NCI-H1048 (cell line): ENCODE results near the gene CFAP65.

Experiments used
- DNase-seq: peaks from one replicate; lab custom pipeline; 2025; lab: John Stamatoyannopoulos, UW

CFAP65 gene

DNA sequence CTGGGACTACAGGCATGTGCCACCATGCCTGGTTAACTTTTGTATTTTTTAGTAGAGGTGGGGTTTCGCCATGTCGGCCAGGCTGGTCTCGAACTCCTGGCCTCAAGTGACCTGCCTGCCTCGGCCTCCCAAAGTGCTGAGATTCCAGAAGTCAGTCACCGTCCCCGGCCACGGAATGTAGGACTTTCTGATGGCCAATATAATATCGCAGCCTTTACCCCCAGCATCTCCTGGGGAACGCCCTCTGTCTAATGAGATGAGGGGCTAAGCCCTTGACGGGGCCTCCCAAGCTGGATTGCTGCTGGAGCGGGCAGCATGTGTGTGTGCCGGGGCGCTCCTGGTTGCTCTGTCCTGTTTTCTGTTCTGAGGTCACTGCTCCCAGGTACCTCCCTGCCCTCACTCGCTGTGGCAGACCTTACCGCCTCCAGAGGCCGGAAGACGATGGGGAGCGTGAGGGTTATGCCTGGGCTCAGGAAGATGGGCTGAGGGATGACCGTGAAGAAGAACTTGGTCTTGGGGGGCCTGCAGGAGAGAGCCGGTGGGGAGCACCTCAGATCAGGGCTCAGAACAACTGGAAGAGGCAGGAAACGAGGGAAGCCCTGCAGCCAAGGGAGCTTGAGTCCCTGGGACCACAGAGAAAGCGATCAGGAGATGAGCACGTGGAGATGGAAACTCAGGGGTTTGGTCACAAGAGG, 9.1 kb downstream of the CFAP65 start:
- DNase-seq, result no peak

GRCh38 chr2:219031005-219031738, 10.1 kb downstream of the CFAP65 start:
- DNase-seq, result no peak

DNA sequence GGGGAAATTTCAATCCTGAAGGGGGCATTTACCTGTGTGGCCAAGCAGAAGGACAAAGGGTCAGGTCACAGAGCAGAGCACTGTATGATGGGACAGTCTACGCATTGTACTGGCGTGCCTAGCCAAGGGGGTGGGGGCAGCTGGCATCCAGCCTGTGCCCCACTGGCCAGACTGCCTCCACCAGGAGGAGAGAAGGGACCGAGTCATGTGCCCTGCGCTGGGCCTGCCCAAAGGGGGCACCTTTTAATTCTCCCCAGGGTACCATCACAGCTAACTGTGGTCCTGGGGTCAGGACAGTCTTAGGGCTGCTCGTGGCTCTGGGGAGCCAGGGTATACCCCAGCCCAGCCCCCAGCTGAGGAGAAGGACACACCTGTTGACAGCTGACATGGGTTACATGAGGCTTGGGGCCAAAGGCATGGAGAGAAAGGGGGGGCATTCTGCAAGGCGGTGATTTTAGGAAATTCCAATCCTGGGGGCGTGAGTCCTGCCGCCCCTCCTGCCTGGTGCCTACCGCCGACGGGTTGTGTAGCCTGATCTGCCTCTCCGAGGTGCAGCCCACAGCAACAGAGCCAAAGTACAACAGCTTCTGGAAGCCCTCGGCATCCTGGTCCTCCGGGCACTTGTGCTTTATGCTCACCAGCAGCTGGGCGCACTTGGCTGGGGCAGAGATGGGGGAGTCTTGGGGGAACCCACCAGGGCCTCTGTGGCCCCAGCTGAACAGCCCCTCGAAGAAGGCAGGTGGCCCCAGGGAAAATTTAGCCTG, 11.0 kb downstream of the CFAP65 start:
- no peak for DNase-seq

DNA sequence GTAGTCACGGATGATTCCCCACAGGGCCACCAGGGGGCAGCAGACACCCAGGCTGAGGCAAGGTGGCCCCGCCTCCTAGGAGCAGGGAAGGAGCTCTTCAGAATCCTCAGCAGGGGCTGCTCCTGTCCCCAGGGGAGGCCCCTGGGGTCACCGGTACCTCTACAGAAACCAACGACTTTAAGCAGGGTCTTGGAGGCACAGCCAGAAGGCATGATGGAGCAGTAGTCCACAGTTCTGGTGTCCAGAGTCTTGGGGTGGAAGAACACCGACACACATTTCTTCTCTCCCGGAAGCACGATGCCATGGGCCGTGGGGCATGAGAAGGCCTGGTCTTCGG, 11.5 kb downstream of the CFAP65 start:
- peak; percentile 24 for DNase-seq

GRCh38 chr2:219028996-219029828, 12.1 kb downstream of the CFAP65 start:
- DNase-seq, result no peak

DNA sequence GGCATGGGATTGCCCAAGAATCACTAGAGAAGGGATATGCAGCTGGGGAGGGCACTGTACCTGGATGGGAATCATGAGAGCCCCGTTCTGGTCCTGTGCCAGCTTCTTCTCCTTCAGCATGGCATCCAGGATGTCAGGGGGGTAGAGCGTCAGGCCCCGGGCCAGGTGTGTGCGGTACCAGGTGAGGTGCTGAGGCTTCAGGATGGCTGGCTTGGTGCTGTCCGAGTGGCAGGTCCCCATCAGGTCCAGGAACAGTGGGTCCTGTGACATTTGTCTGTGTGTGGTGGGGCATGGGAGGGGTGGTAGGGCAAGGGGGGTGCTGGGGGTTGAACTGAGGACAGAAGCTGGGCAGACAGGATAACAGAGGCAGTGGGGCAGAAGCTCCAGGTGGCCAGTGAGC, 13.2 kb downstream of the CFAP65 start:
- no peak for DNase-seq

GRCh38 chr2:219027511-219028055, 13.7 kb downstream of the CFAP65 start:
- no peak for DNase-seq

GRCh38 chr2:219026946-219027345, 14.4 kb downstream of the CFAP65 start:
- DNase-seq, result no peak

DNA sequence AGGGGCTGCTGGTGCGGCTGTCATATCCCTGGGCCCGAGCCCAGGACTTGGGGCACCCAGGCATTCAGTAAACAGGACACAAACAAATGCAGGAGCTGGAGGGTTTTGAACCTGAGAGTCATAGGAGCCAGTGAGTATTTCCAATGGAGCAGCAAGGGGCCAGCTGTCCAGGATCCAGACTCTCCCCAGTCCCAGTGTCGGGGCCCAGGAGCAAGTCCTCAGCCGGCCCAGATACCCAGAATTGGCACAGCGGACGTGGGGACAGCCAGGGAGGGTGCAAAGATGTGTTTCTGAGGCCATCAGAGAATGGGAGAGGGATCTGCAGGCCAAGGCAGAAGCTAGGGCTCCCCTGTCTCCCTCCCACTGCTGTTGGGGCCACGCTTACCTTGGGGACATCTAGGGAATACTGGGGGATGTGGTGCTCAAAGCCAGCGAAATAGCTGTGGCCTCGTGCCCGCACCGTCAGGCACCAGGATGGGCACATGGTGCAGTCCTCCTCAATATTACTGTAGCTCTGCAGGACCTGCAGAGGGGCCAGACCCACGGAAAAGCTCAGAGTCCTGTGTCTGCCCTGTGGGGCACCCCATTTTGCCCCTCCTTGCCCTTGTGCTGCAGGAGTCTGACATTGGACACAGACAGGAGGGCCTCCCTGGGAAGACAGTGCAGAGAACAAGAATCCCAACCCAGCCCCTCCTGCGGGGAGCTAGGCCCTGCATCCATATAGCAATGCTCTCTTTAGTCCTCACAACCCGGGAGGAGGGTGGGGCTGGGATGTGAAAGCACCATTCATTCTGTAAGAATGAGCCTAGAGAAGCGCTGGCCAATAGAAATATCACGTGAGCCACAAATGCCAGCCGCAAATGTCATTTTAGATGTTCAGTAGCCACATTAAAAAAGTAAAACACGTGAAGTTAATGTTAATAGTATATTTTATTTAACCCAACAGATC, 15.4 kb downstream of the CFAP65 start:
- no peak for DNase-seq

DNA sequence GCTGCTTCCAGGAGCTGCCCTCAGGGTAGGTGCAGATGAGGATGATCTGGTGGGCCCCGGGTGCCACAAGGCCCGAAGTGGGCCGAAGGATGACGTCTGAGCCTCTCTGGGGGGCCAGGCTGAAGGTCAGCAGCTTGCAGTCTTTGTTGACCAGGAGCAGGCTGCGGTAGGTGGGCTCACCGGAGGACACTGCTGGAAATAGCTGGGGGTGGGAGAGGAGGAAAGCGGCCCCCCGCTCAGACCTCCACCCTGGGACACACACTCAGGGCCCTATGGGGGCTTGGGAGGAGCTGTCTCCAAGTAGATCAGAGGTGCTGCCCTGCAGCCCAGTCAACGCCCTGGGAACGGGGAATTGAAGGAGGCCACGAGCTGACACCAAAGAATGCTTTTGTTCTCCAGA, 17.3 kb downstream of the CFAP65 start:
- DNase-seq, result no peak

DNA sequence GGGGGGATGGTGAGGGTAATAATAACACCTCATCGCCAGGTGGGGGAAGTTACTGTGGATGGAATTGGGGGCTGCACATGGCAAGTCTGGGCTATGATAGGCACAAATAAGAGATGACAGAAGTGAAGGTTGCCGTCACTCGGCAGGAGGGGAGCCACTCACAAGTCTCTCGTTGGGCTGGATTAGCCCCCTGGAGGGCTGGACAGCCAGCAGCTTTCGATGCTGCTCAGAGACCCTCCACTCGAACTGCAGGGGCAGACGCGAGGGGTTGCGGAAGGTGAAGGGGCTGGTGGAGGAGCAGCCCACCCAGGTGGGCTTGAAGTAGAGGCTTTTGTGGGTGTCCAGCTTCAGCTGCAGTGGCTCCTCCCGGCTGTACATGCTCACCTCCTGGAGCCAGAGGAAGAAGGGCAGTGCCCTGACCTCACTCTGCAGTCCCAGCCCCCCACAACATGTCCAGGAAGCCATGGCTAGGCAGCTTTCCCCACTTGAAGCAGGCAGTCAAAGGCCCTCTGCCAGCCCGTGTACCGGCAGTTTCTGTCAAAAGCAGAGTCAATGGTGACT, 18.2 kb downstream of the CFAP65 start:
- no peak for DNase-seq

DNA sequence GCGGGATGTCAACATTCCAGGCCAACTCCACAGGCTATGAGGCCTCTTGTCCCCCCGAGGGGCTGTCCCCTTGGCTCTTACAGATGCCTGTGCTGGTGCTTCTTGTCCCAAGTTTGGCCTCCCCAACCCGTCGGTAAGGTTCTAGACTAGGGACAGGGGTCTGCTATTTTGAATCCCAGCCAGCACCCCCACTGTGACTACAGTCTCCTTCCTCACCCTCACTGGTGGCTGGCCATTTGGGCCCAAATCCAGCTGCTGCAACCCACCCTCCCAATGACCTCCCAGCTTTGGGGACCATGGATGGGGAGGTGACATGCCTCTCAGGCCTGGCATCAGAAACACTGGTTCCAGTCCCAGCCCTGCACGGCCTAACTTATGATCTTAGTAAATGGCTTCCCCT, 18.7 kb downstream of the CFAP65 start:
- DNase-seq, result no peak

GRCh38 chr2:219022041-219022440, 19.3 kb downstream of the CFAP65 start:
- DNase-seq, result no peak

- no peak for DNase-seq
Measured at GRCh38 chr2:219021591-219021990, 19.7 kb downstream of the CFAP65 start.

DNA sequence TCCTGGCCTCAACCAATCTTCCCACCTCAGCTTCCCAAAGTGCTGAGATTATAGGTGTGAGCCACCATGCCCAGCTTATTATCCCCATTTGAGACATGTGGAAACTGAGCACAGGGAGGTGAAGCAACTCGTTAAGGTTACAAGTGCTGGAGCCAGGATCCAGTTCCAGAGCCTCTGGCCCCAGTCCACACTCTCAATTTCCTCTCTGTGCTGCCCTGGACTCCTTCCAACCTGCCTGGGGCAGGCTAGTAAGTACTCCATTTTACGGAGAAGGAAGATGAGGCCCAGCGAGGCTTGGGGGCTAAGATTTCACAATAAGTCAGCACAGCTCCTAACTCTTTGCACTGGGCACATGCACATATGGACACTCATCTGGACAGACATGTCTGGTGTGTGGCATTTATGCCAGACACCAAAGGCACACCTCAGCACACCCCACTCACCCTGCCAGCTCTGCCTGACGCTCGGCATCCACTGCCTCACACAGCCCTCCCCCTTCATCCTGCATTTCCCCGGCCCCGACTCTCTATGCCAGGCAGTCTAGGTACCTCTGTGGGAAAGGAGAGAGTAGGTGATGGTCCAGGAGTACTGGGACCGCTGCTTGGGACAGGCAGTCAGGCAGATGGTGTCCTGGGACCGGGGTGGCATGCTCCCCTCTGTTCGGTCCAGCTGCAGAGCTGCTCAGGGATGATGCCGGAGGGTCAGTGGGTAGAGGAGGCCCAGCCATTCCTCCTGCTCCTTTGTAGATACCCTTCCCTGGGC, 20.5 kb downstream of the CFAP65 start:
- no peak for DNase-seq

GRCh38 chr2:219019436-219019835, 21.9 kb downstream of the CFAP65 start:
- no peak for DNase-seq

DNA sequence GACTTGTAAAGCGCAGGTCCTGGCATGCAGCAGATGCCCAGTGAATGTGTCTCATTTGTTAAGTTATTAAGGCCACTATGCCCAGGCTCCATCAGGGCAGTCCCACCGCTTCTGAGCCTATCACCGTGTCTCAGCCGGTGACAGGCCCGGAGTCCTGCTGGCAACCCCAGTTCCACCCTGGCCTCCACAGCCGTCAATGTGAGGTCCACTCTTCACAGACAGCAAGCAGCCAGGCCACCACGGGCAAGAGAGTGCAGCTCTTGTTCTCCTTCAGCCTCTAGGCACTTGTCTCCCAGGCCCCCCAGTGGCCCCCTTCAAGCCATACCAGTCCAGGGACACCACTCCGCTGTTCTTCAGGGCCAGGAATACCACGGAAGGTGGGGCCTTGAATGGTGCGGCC, 22.6 kb downstream of the CFAP65 start:
- DNase-seq, result no peak

DNA sequence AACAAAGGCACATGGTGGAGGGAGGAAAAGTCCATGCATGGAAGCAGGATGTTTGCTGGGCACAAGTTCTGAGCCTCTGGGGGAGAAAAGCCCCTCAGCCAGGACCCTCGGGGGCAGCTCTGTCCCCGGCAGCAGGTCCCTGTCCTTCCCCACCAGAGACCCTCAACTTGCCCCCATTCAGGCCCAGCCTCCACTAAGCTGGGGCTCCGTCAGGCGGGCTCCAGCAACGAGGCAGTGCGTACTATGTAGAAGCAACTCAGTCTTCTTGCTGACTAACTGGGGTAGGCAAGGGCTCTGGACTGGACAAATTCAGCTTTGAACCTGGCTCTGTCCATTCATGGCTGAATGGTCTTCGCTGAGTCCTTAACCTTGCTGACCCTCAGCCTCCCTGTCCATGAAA, 23.0 kb downstream of the CFAP65 start:
- no peak for DNase-seq

DNA sequence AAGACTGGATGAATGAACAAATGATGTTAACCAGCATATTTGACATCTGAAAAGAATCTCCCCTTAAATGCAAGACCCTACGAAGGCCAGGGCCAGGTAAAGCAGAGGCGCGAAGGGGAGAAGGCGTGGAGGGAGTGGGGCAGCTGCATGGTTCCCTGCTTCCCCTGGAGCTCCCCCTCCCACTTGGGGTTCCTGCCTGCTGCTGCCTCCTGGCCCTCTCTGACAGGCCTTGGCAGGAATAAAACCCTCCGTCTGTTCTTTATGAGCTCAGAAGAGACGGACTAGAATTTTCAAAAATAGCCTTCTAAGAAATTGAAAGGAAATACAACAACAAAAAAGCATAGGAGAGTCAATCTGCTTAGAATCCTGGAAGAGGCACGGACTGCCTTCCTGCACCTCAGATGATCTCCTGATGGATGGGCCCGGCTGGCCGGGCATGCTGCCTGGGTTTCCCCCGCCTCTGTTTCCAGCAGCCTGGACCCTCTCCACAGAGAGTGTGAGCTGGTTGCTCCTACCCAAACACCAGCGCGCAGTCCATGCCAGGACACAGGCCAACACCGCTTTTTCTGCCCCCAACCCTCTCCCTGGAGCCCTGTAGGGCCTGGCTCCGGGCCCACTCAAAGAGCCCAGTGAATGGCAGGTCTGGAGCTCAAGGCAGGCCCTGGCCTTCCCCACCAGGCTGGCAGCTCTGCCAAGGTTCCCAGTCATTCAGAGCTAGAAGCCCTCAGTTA, 23.9 kb downstream of the CFAP65 start:
- no peak for DNase-seq
